Esophagus squamous epithelium (tissue), 5 donors: ENCODE measurements around the gene RGL4. TPM values are rescaled to one million over a fixed set of nuclear protein-coding genes. Genes with fewer than 3 reads are reported as not detected.

Source experiments
- DNase-seq: peaks from one replicate; lab custom pipeline; 2025; lab: John Stamatoyannopoulos, UW
- H3K27ac ChIP-seq, 4 donors: fragments of 200-600 bp; sonication (generic); one replicate each; pipeline ENCODE4 v1.5.1; 2016 to 2019; ENCODE audit warnings: mild to moderate bottlenecking in 1 of 4
- H3K27me3 ChIP-seq, 4 donors: fragments of 200-600 bp; sonication (generic); 1 replicate in 3 of 4; 2 replicates in 1 of 4; pipeline versions ENCODE4 v1.5.1 to v1.6.0; 2017 to 2021; ENCODE audit warnings: antibody characterized with exemption in 1 of 4
- H3K36me3 ChIP-seq, 3 donors: fragments of 200-600 bp; sonication (generic); one replicate each; pipeline ENCODE4 v1.5.1; 2016 to 2019
- H3K4me1 ChIP-seq, 3 donors: fragments of 200-600 bp; sonication (generic); one replicate each; pipeline ENCODE4 v1.5.1; 2017 to 2019
- H3K4me3 ChIP-seq, 4 donors: fragments of 200-600 bp; sonication (generic); 1 replicate in 3 of 4; 2 replicates in 1 of 4; pipeline ENCODE4 v1.5.1; 2016 to 2019; ENCODE audit warnings: mild to moderate bottlenecking in 2 of 4, moderate library complexity in 1 of 4
- H3K9me3 ChIP-seq, 3 donors: fragments of 200-600 bp; sonication (generic); one replicate each; pipeline ENCODE4 v1.5.1; 2016 to 2019
- CTCF ChIP-seq, 6 experiments: fragments of 450-650 bp in 4 of 6; fragments of 200-600 bp in 2 of 6; sonication (generic) in 2 of 6; IDR thresholded peaks; one replicate each; pipeline ENCODE4 v1.5.1; 2016 to 2019; ENCODE audit warnings: antibody characterized with exemption in 6 of 6, mild to moderate bottlenecking in 4 of 6, moderate library complexity in 4 of 6
- POLR2A ChIP-seq, 4 donors: fragments of 450-650 bp; IDR thresholded peaks; one replicate each; pipeline ENCODE4 v1.6.1; 2017; ENCODE audit warnings: antibody characterized with exemption in 4 of 4, mild to moderate bottlenecking in 4 of 4, moderate library complexity in 3 of 4
- WGBS, 2 donors: methylation state at CpG; one replicate each; pipeline ENCODE4 v1.1.5; 2018; 5-methylcytosine and 5-hydroxymethylcytosine counted together
- intact Hi-C: fragments of 100-400 bp; cut with DNase I; formaldehyde crosslinking; loops from one replicate; pipeline ENCODE4 v1.15.0; 2022
- total RNA-seq, 4 donors: library from RNA; depleted of rRNA; stranded (reverse); fragments of >200 nt; gene quantifications; one replicate each; pipeline ENCODE4 v1.1.0, GENCODE V29; 2016
- donor health status: DM: yes; HTN: yes; CAD: no.

Gene RGL4
- total RNA-seq, 4 donors from 2014 or later = not detected

GRCh38 chr22:23693979-23694680 is 3.3 kb downstream of the RGL4 start:
- no peaks in the 10 kb centered on the region for H3K9me3 ChIP-seq
- intact Hi-C loops = no loop called here
- H3K4me1 ChIP-seq = peaks cover 0 to 8% (median 0%) of the 10 kb centered on the region in 3 donors
- H3K27me3 ChIP-seq = no peaks in the 10 kb centered on the region
- H3K27ac ChIP-seq = no peak overlapping the region
- H3K36me3 ChIP-seq = peaks cover 9 to 86% (median 20%) of the 10 kb centered on the region in 3 donors
- no peak for TF ChIP-seq CTCF (IDR thresholded peaks at IDR 0.05)
- no peak for TF ChIP-seq POLR2A (IDR thresholded peaks at IDR 0.05)
- no peak for DNase-seq
- 90 to 95% methylated on average over 5 to 10 of the region's 11 CpGs for WGBS, 2 donors
- no peak overlapping the region for H3K4me3 ChIP-seq

GRCh38 chr22:23695141-23695540 is 4.3 kb downstream of the RGL4 start:
- no peaks in the 10 kb centered on the region for H3K27me3 ChIP-seq
- H3K4me1 ChIP-seq = peaks cover 0 to 8% (median 0%) of the 10 kb centered on the region in 3 donors
- H3K9me3 ChIP-seq = no peaks in the 10 kb centered on the region
- no peak overlapping the region for H3K27ac ChIP-seq
- peaks cover 9 to 86% (median 20%) of the 10 kb centered on the region in 3 donors for H3K36me3 ChIP-seq
- intact Hi-C loops = no loop called here
- no peak for TF ChIP-seq CTCF (IDR thresholded peaks at IDR 0.05)
- TF ChIP-seq POLR2A (IDR thresholded peaks at IDR 0.05) = no peak
- 59 to 100% methylated on average over 2 to 3 of the region's 3 CpGs for WGBS, 2 donors
- DNase-seq = no peak
- H3K4me3 ChIP-seq = no peak overlapping the region

GRCh38 chr22:23695571-23696325 is 4.9 kb downstream of the RGL4 start:
- WGBS, 2 donors = 86 to 89% methylated on average over 13 to 16 of the region's 19 CpGs
- Histone ChIP-seq H3K9me3 (no peaks in the 10 kb centered on the region), H3K27me3 (no peaks in the 10 kb centered on the region), H3K36me3 (peaks cover 9 to 90% (median 20%) of the 10 kb centered on the region in 3 donors), H3K4me3 (no peak overlapping the region), H3K27ac (peak overlapping the region in 2 of 4 donors; percentile 25 to 64), H3K4me1 (peaks cover 0 to 8% (median 0%) of the 10 kb centered on the region in 3 donors)
- DNase-seq = no peak
- TF ChIP-seq POLR2A (IDR thresholded peaks at IDR 0.05) (no peak), CTCF (IDR thresholded peaks at IDR 0.05) (no peak)
- intact Hi-C loops = no loop called here

GRCh38 chr22:23696326-23696851 is 5.6 kb downstream of the RGL4 start:
- intact Hi-C loops = no loop called here
- WGBS, 2 donors = 65 to 70% methylated on average over 8 to 13 of the region's 13 CpGs
- Histone ChIP-seq H3K4me3 (peak overlapping the region in 1 of 4 donors; percentile 22), H3K27ac (peak overlapping the region in 2 of 4 donors; percentile 58 to 64), H3K27me3 (no peaks in the 10 kb centered on the region), H3K4me1 (peaks cover 0 to 8% (median 0%) of the 10 kb centered on the region in 3 donors), H3K9me3 (no peaks in the 10 kb centered on the region), H3K36me3 (peaks cover 9 to 96% (median 20%) of the 10 kb centered on the region in 3 donors)
- peak; percentile 25 for DNase-seq
- TF ChIP-seq CTCF (IDR thresholded peaks at IDR 0.05) = no peak
- peak in 1 of 4 donors; percentile 20 for TF ChIP-seq POLR2A (IDR thresholded peaks at IDR 0.05)
